ENCODE measurements around the gene C3orf33. TPM values are rescaled to one million over a fixed set of nuclear protein-coding genes. Genes with fewer than 3 reads are reported as not detected.

The C3orf33 gene
- 1.1 and 1.9 TPM in 2 replicates for total RNA-seq

GRCh38 chr3:155805802-155806618 lies at the start of gene C3orf33:
Gene C3orf33 (minus strand): TSS chr3:155806278. CDS start chr3:155806252, 26 bp downstream.

GRCh38 chr3:155854141-155854940 lies 48.3 kb upstream of the C3orf33 start, which contains the start of gene SLC33A1:
Gene SLC33A1 (minus strand): TSS chr3:155854427. CDS start chr3:155853997, 430 bp downstream.

GRCh38 chr3:155744626-155745324 lies 61.3 kb downstream of the C3orf33 start, which contains the start of gene PLCH1:
Gene PLCH1 (minus strand): TSS chr3:155745071. CDS start chr3:155704224, 40,847 bp downstream.

Other genes with a start within 250 kb of the C3orf33 start
- gene PLCH1, start 61.2 kb downstream of the C3orf33 start, total RNA-seq, result under 0.01 and 0.09 TPM in 2 replicates
- gene SLC33A1, start 48.1 kb upstream of the C3orf33 start, total RNA-seq, result 13.6 and 24.6 TPM in 2 replicates
- gene GMPS, start 64.4 kb upstream of the C3orf33 start, total RNA-seq, result 16.5 and 32.7 TPM in 2 replicates